Upper lobe of left lung (tissue), 6 donors: ENCODE results near the gene RGP1. TPM values are rescaled to one million over a fixed set of nuclear protein-coding genes. Genes with fewer than 3 reads are reported as not detected.

Experiments
- ATAC-seq, 2 donors: fragments of 200-7000 bp; cut with Tn5 transposase; one replicate each; pipeline ENCODE4 v1.9.1; 2022; ENCODE audit warnings: mild to moderate bottlenecking in 2 of 2, moderate library complexity in 2 of 2; ENCODE audit not compliant: low FRiP score in 2 of 2
- DNase-seq, 2 donors: peaks; one replicate each; pipeline ENCODE4 v3.0.0-alpha.2; 2019 to 2020
- H3K27ac ChIP-seq, 4 donors: fragments of 200-600 bp; sonication (generic); one replicate each; pipeline ENCODE4 v1.5.1; 2016 to 2019
- H3K27me3 ChIP-seq, 4 donors: fragments of 200-600 bp; sonication (generic); one replicate each; pipeline ENCODE4 v1.5.1; 2017 to 2019
- H3K36me3 ChIP-seq, 4 donors: fragments of 200-600 bp; sonication (generic); one replicate each; pipeline ENCODE4 v1.5.1; 2016 to 2019
- H3K4me1 ChIP-seq, 4 donors: fragments of 200-600 bp; sonication (generic); one replicate each; pipeline ENCODE4 v1.5.1; 2018 to 2019
- H3K4me3 ChIP-seq, 4 donors: fragments of 200-600 bp; sonication (generic); one replicate each; pipeline ENCODE4 v1.5.1; 2017 to 2019; ENCODE audit warnings: mild to moderate bottlenecking in 2 of 4, moderate library complexity in 1 of 4
- H3K9me3 ChIP-seq, 4 donors: fragments of 200-600 bp; sonication (generic); one replicate each; pipeline ENCODE4 v1.5.1; 2018 to 2019
- CTCF ChIP-seq, 6 experiments: fragments of 450-650 bp in 4 of 6; fragments of 200-600 bp in 2 of 6; sonication (generic) in 2 of 6; IDR thresholded peaks; one replicate each; pipeline ENCODE4 v1.5.1; 2016 to 2019; ENCODE audit warnings: antibody characterized with exemption in 6 of 6
- EP300 ChIP-seq, 4 donors: sonication (generic); formaldehyde crosslinking; IDR thresholded peaks; one replicate each; pipeline ENCODE4 v1.5.1; 2017; ENCODE audit warnings: antibody characterized with exemption in 4 of 4, control low read depth in 2 of 4
- POLR2A ChIP-seq, 4 donors: fragments of 450-650 bp; IDR thresholded peaks; one replicate each; pipeline ENCODE4 v1.5.1; 2016 to 2017; ENCODE audit warnings: antibody characterized with exemption in 4 of 4, mild to moderate bottlenecking in 2 of 4
- POLR2AphosphoS5 ChIP-seq, 2 donors: sonication (generic); formaldehyde crosslinking; IDR thresholded peaks; one replicate each; pipeline ENCODE4 v1.5.1; 2017; ENCODE audit warnings: antibody characterized with exemption in 2 of 2
- WGBS, 2 donors: methylation state at CpG; one replicate each; pipeline ENCODE4 v1.1.5; 2017 to 2018; 5-methylcytosine and 5-hydroxymethylcytosine counted together
- total RNA-seq, 6 donors: library from RNA; depleted of rRNA in 4 of 6; stranded (reverse); fragments of >200 nt in 4 of 6; gene quantifications; one replicate each; pipeline versions ENCODE4 v1.1.0 to v1.2.1, GENCODE V29; 2016 to 2021
- donor health status: DM: no; HTN: no; CAD: no; lungs with moderate emphysema.
- donor health status: DM: no; HTN: yes; CAD: no; lungs with severe emphysema.

Gene RGP1
- total RNA-seq, 6 donors from 2014 or later: 20.1 to 34.4 (median 23.5) TPM

- H3K9me3 ChIP-seq: no peaks in the 10 kb centered on the region
- H3K27me3 ChIP-seq: no peaks in the 10 kb centered on the region
- H3K36me3 ChIP-seq: peaks cover 0 to 25% (median 12%) of the 10 kb centered on the region in 4 donors
- H3K27ac ChIP-seq: no peak overlapping the region
- no peak for TF ChIP-seq EP300 (IDR thresholded peaks at IDR 0.05)
- ATAC-seq: no peak
- 87 to 90% methylated on average over 6 of the region's 6 CpGs for WGBS, 2 donors
- DNase-seq: no peak
- H3K4me1 ChIP-seq: peaks cover 10 to 16% (median 10%) of the 10 kb centered on the region in 4 donors
- no peak overlapping the region for H3K4me3 ChIP-seq
Measured at GRCh38 chr9:35797311-35798109, 48.4 kb downstream of the RGP1 start.

DNA sequence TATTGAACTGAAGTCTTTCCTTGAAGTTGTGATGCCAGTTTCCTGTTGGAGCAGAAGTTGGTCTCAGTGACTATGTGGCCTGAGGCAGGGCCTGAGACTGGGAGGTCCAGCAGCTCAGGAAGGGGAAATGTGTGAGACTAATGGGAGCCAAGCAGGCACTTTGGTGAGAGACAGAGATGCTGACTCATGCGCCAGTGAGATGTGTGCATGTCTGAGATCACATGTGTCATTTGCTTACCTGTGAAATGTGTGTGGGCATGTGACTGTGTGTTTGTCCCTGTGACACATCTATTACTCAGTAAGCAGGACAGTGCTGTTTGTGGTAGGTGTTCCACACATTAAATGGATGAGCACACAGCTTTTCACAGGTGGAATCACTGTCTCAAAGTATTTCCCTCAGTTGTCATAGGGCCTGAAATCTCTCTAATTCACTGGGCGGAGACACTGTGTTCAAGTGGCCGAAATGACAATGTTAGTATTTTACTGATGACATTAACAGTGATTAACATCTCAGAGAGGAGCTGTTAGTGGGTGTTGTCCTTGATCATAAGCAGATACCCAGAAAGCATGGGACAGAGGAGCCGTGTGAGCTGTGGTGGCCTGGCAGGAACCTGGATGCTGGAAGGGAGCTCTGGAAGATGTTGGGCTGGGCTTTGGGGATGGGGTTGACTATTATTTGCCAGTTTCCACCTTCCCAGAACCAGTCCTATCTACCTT is 49.7 kb downstream of the RGP1 start:
- no peak for DNase-seq
- Histone ChIP-seq H3K9me3 (no peaks in the 10 kb centered on the region), H3K4me3 (no peak overlapping the region), H3K27me3 (no peaks in the 10 kb centered on the region), H3K36me3 (peaks cover 0 to 28% (median 15%) of the 10 kb centered on the region in 4 donors), H3K4me1 (peaks cover 0 to 9% (median 2%) of the 10 kb centered on the region in 4 donors), H3K27ac (peak overlapping the region in 1 of 4 donors; percentile 7)
- WGBS, 2 donors: 64 to 89% methylated on average over 4 of the region's 4 CpGs
- ATAC-seq: no peak
- TF ChIP-seq EP300 (IDR thresholded peaks at IDR 0.05) (no peak), POLR2AphosphoS5 (IDR thresholded peaks at IDR 0.05) (no peak), POLR2A (IDR thresholded peaks at IDR 0.05) (no peak), CTCF (IDR thresholded peaks at IDR 0.05) (no peak)

- 88 to 92% methylated on average over 7 of the region's 7 CpGs for WGBS, 2 donors
- TF ChIP-seq CTCF (IDR thresholded peaks at IDR 0.05) (no peak), EP300 (IDR thresholded peaks at IDR 0.05) (no peak), POLR2AphosphoS5 (IDR thresholded peaks at IDR 0.05) (no peak), POLR2A (IDR thresholded peaks at IDR 0.05) (no peak)
- H3K9me3 ChIP-seq: no peaks in the 10 kb centered on the region
- no peak overlapping the region for H3K27ac ChIP-seq
- H3K4me1 ChIP-seq: peaks cover 0 to 2% (median 0%) of the 10 kb centered on the region in 4 donors
- ATAC-seq: no peak
- no peaks in the 10 kb centered on the region for H3K27me3 ChIP-seq
- H3K36me3 ChIP-seq: peaks cover 0 to 35% (median 20%) of the 10 kb centered on the region in 4 donors
- H3K4me3 ChIP-seq: no peak overlapping the region
- DNase-seq: no peak
Measured at GRCh38 chr9:35800530-35800929, 51.4 kb downstream of the RGP1 start.

DNA sequence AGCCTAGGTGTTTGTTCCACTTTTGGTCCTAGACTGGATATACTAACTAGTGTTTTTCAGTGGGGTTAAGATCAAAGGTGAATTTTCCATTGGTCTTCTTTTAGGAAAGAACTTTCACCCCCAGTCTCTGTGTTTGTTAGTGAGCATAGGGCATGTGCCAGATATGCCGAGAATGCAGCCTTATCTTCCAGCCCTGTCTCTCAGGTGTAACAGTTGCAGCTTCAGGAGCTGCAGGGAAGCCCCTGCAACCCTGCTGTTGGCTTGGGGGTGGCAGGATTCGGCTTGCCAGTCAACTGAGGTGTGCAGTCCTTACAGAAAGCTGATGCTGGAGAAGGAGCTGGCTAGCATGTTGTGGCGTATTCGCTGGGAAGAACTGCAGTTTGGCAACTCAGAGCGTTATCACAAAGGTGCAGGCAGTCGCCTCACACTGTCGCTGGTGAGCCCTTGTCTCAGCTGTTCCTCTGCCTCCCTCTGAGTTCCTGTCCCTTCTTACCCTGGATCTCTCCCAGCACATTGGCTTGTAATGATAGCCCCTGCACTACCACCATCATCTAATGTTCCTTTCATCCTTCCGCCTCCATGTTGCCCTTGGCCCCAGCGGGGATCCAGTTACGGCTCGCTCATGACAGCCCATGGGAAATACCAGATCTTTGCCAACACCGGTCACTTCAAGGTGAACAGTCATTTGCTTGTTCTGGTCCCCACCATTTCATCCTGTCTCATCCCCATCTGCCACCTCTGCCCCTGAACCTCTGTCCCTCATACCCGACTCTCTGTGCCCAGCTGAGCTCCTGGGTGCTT is 52.4 kb downstream of the RGP1 start:
- Histone ChIP-seq H3K27me3 (no peaks in the 10 kb centered on the region), H3K27ac (no peak overlapping the region), H3K4me1 (peaks cover 0 to 2% (median 0%) of the 10 kb centered on the region in 4 donors), H3K9me3 (no peaks in the 10 kb centered on the region), H3K36me3 (peaks cover 0 to 45% (median 29%) of the 10 kb centered on the region in 4 donors), H3K4me3 (no peak overlapping the region)
- 92 to 95% methylated on average over 13 of the region's 13 CpGs for WGBS, 2 donors
- ATAC-seq: no peak
- no peak for DNase-seq
- no peak for TF ChIP-seq CTCF (IDR thresholded peaks at IDR 0.05)
- TF ChIP-seq EP300 (IDR thresholded peaks at IDR 0.05): no peak
- no peak for TF ChIP-seq POLR2AphosphoS5 (IDR thresholded peaks at IDR 0.05)
- no peak for TF ChIP-seq POLR2A (IDR thresholded peaks at IDR 0.05)

- WGBS, 2 donors: 97 to 98% methylated on average over 8 of the region's 8 CpGs
- Histone ChIP-seq H3K9me3 (no peaks in the 10 kb centered on the region), H3K27me3 (no peaks in the 10 kb centered on the region), H3K36me3 (peaks cover 0 to 68% (median 38%) of the 10 kb centered on the region in 4 donors), H3K27ac (no peak overlapping the region), H3K4me3 (no peak overlapping the region), H3K4me1 (peaks cover under 1 to 4% (median 2%) of the 10 kb centered on the region in 4 donors)
- ATAC-seq (no peak), DNase-seq (no peak)
- TF ChIP-seq CTCF (IDR thresholded peaks at IDR 0.05) (no peak), POLR2A (IDR thresholded peaks at IDR 0.05) (no peak), POLR2AphosphoS5 (IDR thresholded peaks at IDR 0.05) (no peak), EP300 (IDR thresholded peaks at IDR 0.05) (no peak)
Measured at GRCh38 chr9:35806101-35806500, 57.0 kb downstream of the RGP1 start.
